ENCODE results near the gene PTGR1. TPM values are rescaled to one million over a fixed set of nuclear protein-coding genes. Genes with fewer than 3 reads are reported as not detected.
"Not testable (repeated sequence)": the region's sequence is repeated elsewhere in the genome, so short reads cannot be mapped to it uniquely, and the experiment has no call there.

The PTGR1 gene
- total RNA-seq: 6.8 and 12.2 TPM in 2 replicates

DNA sequence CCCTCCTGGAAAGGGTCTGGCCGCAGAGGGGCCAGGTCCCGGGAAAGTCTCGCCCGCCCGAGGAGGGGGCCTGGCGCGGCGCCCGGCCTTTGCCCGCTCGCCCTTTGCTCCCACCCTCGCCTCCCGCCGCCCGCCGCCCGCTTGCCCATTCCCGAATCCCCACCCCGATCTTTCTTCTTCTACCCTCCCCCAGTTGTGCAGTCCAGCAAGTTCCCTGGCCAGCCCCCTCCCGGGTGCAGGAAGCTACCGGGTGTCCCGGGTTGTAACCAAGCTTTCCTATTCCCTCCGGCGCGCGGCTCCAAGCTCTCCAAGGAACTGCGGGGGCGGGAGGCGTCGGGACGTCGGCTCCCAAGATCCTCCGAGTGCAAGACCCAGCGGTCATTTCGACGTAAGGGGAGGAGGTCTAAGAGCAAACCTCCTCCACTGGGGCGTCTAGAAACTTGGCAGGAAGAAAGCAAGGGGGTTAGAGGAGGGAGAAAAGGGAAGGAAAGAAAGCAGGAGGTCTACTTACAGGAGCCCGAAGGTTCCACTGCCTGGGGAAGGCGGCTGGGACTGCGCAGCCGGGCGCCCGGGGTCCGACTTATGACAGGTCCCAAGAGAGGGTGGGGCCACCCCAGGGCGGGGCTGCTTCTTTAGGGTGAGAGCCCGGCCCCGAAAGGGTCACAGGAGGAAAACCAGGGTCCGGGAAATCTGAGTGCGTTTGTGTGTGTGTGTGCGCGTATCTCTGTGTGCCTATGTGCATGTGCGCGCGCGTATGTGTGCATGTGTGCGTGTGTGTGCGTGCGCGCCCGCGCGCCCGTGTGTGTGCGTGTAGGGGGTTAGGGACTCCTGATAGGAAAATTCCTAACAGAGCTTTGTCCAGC, at the start of gene PTGR1:
PTGR1 (minus strand) TSS at position 556 of the 863 bp plus-strand sequence. CDS start 2,225 bp downstream, outside the sequence.
- DNase-seq (ENCODE audit: low read depth in 2 of 2): peak; percentile 39 to 76

DNA sequence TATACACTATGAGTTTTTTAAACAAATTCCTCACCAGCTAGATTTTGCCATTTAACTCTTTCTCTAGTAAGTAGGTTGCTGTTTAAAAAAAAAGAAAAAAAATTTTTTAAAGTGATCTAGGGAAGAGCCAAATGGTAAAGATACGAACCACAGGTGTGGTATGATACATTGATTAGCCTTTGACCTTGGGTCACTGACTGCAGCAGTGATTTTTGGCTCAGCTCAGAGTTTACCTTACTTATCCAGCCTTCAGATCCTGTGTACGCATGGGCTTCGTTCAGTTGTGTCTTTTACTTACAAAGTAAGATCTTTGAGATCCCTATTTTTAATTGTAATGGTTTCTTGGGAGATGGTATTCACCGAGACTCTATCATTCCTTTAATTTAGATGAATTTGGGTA, 49.6 kb upstream of the PTGR1 start:
- DNase-seq (ENCODE audit: low read depth in 2 of 2): no peak

DNA sequence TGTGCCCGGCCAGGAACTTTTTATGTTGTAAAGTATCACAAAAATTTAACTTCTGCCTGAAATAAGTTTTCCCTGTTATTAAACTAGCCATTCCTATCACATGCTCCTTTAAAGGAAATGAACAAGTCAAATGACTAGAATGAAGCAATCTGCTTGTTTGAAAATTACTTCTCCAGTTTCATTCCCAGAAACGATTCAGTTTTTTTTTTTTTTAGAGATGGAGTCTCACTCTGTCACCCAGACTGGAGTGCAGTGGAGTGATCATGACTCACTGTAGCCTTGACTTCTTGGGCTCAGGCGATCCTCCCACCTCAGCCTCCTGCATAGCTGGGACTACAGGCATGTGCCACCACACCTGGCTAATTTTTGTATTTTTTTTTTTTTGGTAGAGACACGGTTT, 48.6 kb upstream of the PTGR1 start:
- DNase-seq (ENCODE audit: low read depth in 2 of 2): no peak

GRCh38 chr9:111646417-111646816, 47.0 kb upstream of the PTGR1 start:
- no peak for DNase-seq (ENCODE audit: low read depth in 2 of 2)

DNA sequence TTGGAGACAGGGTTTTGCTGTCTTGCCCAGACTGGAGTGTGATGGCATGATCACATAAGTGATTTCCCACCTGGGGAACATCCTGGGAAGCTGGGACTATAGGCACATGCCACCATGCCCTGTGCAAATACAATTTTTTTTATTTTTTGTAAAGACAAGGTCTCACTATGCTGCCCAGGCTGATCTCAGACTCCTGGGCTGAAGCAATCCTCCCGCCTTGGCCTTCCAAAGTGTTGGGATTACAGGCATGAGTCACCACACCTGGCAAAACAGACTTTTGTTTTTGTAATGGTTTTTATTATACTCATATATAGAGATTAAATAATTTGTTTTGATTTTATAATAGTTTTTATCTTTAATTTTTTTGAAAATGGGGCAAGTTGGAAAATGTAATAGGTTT, 46.4 kb upstream of the PTGR1 start:
- peak in 1 of 2 donors; percentile 56 for DNase-seq (ENCODE audit: low read depth in 2 of 2)

- no peak for DNase-seq (ENCODE audit: low read depth in 2 of 2)
Measured at GRCh38 chr9:111644195-111644772, 44.8 kb upstream of the PTGR1 start.

- DNase-seq (ENCODE audit: low read depth in 2 of 2): no peak
Measured at GRCh38 chr9:111637421-111637950, 38.0 kb upstream of the PTGR1 start.

- DNase-seq (ENCODE audit: low read depth in 2 of 2): no peak
Measured at GRCh38 chr9:111634860-111635259, 35.4 kb upstream of the PTGR1 start.

DNA sequence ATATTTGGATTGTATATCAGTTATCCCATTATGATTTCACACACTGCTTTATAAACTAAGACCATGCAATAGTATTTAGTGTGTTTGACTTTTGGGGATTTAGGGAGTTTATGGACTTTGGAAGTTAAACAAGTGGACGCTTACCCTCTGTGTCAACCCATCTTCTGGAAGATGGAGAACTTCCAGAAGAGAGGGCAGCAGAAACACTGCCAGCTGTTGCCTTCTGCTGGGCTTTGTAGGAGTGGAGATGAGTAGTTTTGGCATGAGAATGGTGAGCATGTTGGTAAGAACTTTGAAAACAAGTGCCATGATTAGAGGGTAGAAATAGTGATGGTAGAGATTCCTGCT, 33.9 kb upstream of the PTGR1 start:
- DNase-seq (ENCODE audit: low read depth in 2 of 2): no peak

GRCh38 chr9:111632695-111633388, 33.4 kb upstream of the PTGR1 start:
- DNase-seq (ENCODE audit: low read depth in 2 of 2): no peak

- no peak for DNase-seq (ENCODE audit: low read depth in 2 of 2)
Measured at GRCh38 chr9:111632060-111632459, 32.6 kb upstream of the PTGR1 start.

- DNase-seq (ENCODE audit: low read depth in 2 of 2): peak; percentile 97 to 98
Measured at GRCh38 chr9:111631214-111631971, 31.9 kb upstream of the PTGR1 start, which contains the start of gene DNAJC25. DNAJC25 (plus strand) TSS chr9:111631334; CDS start chr9:111631408, 74 bp downstream.

GRCh38 chr9:111630964-111631213, 31.4 kb upstream of the PTGR1 start:
- DNase-seq (ENCODE audit: low read depth in 2 of 2): no peak

DNA sequence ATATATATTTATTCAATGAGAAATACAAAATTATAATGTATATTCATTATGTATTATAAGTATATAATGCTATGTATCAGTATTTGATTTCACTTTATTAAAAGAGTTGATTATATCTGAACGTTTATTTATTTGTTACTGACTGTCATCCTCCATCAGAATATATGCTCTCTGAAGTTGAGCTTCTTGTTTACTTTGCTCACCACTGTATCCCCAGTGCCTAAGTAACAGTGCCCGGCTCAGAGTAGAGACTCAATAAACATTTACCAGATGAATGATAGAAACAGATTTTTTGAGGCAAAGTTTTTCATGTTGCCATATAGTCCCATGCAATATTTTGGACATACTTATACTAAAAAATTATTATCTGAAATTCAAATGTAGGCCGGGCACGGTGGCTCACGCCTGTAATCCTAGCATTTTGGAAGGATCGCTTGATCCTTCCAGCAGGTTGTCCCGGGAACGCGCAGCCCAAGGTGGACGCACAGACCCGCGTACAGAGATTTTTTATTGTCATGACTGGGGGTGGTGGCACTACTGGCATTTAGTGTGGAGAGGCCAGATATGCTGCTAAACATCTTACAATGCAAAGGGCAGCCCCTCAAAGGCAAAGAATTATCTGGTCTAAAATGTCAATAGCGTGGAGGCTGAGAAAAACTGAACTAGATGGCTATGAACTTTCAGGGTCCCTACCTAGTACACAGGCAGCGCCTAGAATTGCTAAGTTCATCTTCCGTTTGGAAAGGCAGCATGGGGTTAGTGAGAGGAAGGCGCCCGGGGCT, 30.9 kb upstream of the PTGR1 start:
- no peak for DNase-seq (ENCODE audit: low read depth in 2 of 2)

GRCh38 chr9:111628411-111628810, 29.0 kb upstream of the PTGR1 start:
- DNase-seq (ENCODE audit: low read depth in 2 of 2): no peak

DNA sequence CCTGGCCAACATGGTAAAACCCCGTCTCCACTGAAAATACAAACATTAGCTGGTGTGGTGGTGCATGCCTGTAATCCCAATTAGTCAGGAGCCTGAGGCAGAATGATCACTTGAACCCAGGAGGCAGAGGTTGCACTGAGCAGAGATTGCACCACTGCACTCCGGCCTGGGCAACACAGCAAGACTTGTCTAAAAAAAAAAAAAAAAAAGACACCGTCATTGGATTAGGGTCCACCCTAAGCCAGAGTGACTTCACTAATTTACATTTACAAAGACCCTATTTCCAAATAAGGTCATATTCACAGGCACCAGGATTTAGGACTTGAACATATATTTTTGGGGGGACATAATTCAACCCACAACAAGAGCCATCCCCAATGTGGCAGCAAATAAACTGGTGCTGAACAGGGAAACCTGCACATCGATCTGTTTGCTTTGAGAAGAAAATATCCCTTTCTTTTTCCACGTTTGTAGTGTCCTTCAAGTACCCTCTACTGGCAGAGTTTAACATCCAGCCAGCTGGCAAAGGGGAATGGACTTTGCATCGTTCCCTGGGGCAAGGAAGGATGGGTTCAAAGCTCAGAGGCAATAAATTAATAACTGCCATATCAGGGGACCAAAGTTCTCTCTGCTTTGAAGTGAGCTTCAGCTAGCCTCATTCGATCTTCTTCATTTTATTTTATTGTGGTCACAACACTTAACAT, 28.0 kb upstream of the PTGR1 start:
- no peak for DNase-seq (ENCODE audit: low read depth in 2 of 2)

GRCh38 chr9:111622626-111623025, 23.2 kb upstream of the PTGR1 start:
- DNase-seq (ENCODE audit: low read depth in 2 of 2): peak in 1 of 2 donors; percentile 35

DNA sequence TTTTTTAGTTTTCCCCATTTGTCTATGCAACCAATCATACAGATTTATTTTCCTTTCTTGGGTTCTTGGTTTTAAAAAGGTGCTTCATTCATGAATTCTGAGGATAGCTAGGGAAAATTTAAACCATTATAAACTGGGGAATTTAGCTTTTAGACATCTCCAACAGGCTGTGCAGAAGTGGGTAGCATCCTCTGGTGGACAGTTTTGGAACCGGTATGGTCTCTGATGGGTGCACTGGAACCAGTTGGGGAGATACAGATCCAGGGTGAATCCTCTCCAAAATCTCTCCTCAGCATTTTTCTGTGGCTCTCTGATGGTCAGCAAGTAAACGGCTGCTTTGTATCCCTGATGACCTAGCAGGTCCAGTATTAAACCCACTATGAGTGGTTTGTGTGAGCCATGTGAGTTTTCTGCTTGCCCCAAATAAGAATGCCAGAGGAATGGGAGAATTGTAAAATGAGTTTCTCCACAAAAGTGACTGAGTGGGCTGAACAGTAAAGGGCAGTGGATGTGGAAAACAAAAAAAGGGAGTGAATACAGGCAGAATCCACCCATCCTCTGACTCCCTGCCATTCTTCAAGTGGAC, 22.5 kb upstream of the PTGR1 start:
- peak in 1 of 2 donors; percentile 71 for DNase-seq (ENCODE audit: low read depth in 2 of 2)

DNA sequence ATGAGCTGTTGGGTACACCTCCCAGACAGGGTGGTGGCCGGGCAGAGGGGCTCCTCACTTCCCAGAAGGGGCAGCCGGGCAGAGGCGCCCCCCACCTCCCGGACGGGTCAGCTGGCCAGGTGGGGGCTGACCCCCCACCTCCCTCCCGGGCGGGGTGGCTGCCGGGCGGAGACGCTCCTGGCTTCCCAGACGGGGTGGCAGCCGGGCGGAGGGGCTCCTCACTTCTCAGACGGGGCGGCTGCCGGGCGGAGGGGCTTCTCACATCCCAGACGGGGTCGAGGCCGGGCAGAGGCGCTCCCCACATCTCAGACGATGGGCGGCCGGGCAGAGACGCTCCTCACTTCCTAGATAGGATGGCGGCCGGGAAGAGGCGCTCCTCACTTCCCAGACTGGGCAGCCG, 17.9 kb upstream of the PTGR1 start:
- DNase-seq (ENCODE audit: low read depth in 2 of 2): not testable (repeated sequence)

GRCh38 chr9:111615928-111616327, 16.5 kb upstream of the PTGR1 start:
- no peak for DNase-seq (ENCODE audit: low read depth in 2 of 2)

Measured in dermis microvascular lymphatic vessel endothelial cell (primary cell).